GM18907 (cell line): ENCODE data around the gene ETV4.

Source experiments
- ATAC-seq: cut with Tn5 transposase; IDR thresholded peaks from one replicate; pipeline ENCODE4 v1.9.1; 2021; ENCODE audit warnings: mild to moderate bottlenecking, moderate library complexity; ENCODE audit not compliant: unreplicated experiment

ETV4 gene

DNA sequence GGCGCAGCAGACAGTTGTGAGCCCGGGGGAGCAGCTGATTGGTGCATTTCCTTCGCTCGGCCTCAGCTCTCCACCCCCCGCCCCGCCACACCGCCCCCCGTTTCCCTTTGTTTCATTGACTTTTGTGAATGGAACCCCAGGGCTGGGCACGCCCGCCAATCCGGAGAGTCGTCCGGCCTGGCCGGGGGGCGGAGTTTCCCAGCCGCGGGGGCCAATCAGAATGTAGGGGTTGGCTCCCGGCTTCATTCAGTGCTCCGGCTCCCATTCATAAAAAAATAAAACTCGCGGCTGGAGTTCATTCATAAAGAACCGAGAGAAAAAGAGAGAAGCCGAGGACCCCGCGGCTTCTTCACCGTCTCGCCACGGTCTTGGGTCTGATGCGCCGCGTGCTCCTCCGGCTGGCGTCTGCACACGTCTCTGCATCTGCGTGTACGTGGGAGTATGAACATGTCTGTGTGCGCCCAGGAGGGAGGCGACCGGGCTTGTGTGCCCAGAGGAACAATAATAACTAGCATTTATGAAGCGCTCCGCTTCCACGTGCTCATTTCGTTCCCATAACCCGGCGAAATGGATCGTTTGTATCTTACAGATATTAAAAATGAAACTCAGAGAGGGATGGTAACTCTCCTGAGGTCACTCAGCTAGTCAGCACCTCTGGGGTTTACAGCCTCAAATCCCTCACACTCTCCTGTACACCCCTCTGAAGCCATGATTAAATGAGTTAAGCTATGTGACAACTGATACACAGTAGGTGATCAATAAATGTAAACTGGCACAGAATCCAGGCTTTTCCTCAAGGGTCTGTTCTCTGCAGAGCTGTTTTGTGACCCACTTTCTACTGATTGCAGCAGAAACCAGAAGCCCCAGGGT is at the start of gene ETV4:
TSS of gene ETV4 (minus strand) at position 22 of the 870 bp plus-strand sequence. CDS start 723 bp downstream, outside the sequence.
- ATAC-seq: peak; percentile 60

- no peak for ATAC-seq
These were observed 49.3 kb upstream of the ETV4 start for GRCh38 chr17:43595466-43595865.

DNA sequence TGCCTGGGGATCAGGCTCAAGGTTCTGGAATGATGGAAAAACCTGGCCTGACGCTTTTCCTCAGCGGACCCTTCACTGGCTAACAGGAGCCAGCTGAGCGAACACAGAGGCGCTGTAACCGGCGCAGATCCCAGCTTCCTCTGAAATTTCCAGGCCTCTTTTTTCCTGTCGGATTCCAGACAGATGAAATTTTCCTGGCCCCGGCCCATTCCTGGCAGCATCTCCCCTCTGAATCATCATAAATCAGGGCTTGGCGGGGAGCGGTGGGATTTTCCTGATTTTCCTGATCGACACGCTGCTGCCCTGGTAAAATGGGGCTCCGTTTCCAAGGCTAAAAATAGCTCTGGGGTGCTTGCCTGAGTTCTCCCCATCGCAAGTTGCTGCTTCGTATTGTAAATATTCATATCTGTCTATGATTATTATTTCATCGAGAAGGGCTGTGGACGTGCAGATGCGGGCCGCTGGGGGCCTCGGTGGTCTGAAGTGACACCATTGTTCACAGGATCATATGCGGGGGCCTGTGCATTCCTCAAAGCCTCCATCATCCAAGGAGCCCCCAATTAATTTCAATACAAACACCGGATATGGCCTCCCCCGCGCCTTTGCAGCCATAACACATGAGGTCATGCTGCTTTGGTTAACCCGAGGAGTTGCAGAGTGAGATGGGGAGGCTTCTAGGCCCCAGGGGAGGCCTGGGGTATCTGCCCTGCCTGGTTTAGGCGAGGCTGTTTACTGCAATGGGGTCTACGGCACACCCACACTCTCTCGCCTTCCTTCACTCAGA is 45.8 kb upstream of the ETV4 start:
- ATAC-seq: no peak

DNA sequence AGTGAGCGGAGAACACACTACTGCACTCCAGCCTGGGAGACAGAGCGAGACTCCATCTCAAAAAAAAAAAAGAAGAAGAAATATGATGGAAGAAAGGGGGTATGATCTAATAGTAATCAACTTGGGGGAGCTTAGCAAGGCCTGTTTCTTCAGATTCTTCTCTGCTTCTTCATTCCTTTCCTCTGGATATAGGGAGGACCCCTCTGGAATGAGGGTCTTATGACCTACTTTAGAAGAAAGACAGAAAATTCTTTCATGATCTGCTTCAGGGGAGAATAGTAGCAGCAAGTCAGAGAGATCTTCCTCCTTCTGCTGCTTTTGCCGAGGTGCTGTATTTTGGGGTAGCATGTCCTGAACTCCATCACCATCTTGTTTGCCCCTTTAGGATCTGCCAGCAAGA is 44.9 kb upstream of the ETV4 start:
- ATAC-seq: no peak

- ATAC-seq: no peak
These were observed 42.7 kb upstream of the ETV4 start for GRCh38 chr17:43588664-43589435.

DNA sequence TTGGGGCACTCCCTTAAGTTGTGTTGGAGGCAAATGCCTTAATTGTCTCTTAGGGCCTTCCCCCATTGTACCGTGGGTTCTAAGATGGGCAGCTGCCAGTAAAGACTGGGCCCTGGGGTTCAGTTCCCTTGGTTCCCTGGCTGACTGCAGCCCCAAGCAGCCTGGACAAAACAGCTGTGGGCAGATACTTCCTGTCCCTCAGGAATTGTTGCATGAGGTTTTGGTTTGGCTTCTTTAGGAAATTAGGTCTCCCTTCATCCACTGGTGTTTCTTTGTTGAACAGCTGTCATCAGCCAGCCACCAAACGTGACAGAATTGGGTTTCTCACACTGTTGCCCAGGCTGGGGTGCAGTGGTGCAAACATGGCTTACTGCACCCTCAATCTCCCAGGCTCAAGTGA is 42.0 kb upstream of the ETV4 start:
- ATAC-seq: no peak

- ATAC-seq: no peak
These were observed 41.5 kb upstream of the ETV4 start for GRCh38 chr17:43587647-43588046.

DNA sequence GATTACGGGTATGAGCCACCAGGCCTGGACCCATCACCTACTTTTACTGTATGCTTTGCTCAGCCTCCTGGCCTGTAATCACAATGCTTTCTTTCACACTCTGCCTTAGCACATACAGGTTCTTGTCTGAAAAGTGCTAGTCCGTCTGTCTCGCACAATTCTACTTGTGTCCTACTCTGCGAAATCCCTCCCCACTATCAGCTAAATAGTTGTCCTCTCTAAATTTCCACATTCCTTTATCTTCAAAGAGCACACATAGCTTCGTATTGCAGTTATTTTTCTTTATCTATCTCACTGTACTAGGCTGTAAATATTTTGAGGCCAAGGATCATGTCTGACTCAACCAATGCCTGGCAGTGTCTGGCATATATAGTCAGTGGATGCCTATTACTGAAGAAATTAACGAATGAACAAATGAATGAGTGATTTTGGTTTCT is 38.5 kb upstream of the ETV4 start:
- ATAC-seq: no peak

- ATAC-seq: no peak
These were observed 37.2 kb upstream of the ETV4 start for GRCh38 chr17:43583332-43583731.

GRCh38 chr17:43581613-43582012 is 35.5 kb upstream of the ETV4 start:
- no peak for ATAC-seq

DNA sequence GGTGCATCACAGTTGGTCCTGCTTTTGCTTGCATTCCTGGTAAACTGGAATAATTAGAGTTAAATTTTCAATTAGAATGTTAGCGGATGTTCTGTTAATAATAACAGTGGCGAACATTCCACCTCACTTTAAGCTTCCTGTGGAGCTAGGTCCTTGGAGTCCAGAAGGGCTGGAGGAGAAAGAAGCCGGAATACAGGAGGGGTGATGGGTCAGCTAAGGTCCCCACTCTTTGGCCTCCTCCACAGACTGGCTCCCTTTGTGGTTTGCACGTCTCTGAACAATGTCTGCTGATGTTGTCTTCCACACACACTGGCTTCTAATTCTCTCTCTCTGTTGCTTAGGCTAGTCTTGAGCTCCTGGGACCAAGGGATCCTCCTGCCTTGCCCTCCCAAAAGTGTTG is 35.0 kb upstream of the ETV4 start:
- ATAC-seq: no peak

GRCh38 chr17:43579566-43580140 is 33.5 kb upstream of the ETV4 start:
- ATAC-seq: no peak

DNA sequence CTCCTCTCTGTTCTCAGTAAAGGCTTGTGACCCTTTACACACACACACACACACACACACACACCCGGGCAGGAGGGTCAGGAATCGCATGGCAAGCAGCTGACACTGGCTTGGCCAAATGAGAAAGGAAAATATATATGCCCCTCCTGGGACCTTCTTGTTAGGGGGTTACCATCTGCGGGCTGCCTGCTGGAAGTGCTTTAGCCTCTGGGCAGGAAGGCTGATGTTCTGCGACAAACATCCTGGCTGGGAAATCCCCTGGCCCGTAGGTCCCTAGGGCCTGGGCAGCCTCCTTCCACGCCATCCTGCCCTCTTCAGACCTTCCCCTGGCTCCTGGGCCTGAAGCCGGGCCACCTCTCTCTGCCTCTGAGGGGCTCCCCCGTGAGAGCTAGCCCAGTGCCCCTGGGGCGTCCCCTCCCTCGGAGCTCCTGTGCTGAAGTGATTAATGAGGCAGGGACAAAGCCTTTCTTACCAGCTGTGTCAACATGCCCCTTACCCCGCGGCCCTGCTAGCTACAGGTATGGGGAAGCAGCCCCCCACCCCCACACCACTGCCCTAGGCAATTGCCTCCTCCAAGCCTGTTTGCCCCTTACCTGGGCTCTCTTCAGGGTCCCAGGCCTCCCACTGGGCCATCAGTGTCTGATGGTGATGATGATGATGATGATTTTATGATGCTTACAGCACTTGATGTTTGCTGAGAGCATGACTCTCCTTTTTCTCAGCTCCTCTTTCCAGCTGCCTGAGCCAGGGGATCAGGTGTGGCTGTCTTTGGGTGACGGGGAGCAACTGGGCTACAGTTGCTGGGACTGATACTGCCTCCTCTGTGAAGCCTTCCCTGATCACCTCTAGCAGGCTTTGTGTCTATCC is 32.8 kb upstream of the ETV4 start:
- peak; percentile 75 for ATAC-seq

DNA sequence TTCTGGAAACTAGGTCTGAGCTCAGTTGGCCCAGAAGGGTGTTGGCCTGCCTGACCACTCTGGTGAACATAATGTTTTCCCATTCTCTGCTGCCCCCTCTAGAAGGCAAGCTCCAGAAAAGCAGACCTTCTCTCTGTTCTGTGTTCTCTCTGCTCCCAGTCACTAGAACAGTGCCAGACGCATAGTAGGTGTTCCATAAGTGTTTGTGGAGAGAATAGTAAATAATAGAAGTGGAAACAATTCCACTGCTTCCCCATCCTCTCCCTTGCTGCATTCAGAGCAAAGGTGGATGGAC is 32.2 kb upstream of the ETV4 start:
- no peak for ATAC-seq

DNA sequence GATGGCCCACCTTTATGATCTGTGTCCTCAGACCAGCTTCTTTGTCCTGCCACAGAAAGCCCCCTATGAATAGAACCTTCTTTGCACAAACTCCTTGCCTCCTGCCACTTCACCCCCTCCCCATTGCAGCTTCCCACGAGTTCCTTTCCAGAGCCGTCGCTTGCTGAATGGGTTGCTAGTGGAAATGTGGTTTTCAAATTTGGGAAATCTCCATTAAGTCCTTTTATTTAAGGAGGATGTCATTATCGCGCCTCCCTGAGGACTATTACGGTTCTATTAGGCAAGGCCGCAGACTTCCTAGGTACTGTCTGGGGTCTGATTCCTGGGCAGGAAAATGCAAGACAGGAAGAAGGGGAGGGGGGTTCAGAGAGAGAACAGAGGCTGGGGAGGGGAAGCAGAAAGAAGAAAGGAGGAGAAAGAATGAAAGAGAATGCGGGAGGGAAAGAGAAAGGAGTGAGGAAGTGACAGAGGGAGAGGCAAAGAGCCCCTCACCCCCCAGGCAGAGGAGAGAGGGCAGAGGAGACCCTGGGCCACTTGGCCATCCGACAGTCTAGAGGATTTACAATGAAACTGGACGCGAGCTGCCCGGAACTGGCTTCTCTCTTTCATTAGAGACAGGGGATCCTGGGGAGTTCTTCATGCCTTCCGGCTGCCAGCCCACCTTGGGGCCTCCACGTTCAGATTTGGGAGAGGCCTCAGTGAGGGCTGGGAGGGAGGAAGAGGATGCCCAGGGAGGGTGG is 31.7 kb upstream of the ETV4 start:
- ATAC-seq: no peak

GRCh38 chr17:43576563-43577229 is 30.6 kb upstream of the ETV4 start:
- no peak for ATAC-seq

DNA sequence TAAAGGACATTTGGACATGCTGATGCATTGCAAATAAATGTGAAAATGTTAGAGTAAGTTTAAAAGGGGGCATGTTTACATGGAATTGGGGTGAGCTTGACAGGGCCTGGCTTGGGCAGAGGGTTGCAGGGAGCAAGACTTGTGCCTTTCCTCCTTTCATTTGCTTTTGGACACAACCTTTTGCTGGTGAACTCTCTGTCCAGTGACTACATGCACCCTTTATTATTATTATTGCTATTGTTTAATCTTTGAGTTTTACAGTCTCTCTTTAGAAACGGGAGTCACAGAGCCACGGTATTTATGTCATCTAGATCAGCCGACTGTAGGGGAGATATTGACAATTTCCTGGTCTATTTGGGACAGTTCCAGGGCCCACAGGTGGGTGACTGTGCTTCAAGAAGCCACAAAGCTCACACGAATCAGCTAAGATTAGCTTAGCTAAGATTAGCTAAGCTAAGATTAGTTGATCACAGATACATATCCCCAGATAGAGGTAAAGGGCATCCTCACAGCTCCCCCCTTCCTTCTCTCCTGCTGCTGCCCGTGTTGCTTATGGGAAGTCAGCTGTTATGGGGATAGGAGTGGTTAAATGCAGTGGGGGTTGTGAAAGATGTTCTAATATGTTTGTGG is 28.9 kb upstream of the ETV4 start:
- ATAC-seq: no peak

DNA sequence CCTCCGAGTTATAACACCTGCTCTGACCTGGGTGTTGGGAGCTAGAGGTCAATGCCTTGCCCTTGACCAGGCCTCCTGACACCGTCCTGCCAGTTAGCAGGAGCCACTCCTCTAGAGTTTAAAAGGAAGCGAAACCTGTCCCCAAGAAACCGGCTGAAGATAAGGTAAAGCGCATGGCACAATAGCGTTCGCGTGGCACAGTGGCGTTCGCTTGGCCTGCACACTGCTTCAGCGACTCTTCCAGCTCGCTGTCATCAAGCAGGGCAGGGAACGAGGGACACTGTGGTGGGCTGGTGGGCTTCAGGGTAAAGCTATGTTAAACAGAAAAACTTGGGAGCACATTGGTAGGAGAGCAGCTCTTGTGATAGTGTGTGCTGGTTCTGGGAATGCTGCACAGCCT is 28.2 kb upstream of the ETV4 start:
- ATAC-seq: no peak
